Measurements from ENCODE around the gene RAD52. TPM values are rescaled to one million over a fixed set of nuclear protein-coding genes. Genes with fewer than 3 reads are reported as not detected.

Gene RAD52
- total RNA-seq, 6 experiments from 2014 or later = 5.6 to 10.5 (median 8.5) TPM

- no peaks in the 10 kb centered on the region for H3K27me3 ChIP-seq
- TF ChIP-seq POLR2A (IDR thresholded peaks at IDR 0.05) = no peak
- TF ChIP-seq CTCF (IDR thresholded peaks at IDR 0.05) = no peak
- no peak for ATAC-seq
- intact Hi-C loops (cut with DNase I) = no loop called here
- H3K4me3 ChIP-seq = no peak overlapping the region
- 75% methylated on average over 5 of the region's 8 CpGs for WGBS (ENCODE audit: insufficient coverage, low coverage, low lambda C conversion rate, missing lambda C conversion rate)
- no peak overlapping the region for H3K27ac ChIP-seq
- no peaks in the 10 kb centered on the region for H3K9me3 ChIP-seq
- no peaks in the 10 kb centered on the region for H3K4me1 ChIP-seq
- no peak for DNase-seq
- no peaks in the 10 kb centered on the region for H3K36me3 ChIP-seq
These were observed 20.3 kb upstream of the RAD52 start for GRCh38 chr12:969821-970220.

GRCh38 chr12:968545-968944 lies 19.1 kb upstream of the RAD52 start:
- no peak for TF ChIP-seq POLR2A (IDR thresholded peaks at IDR 0.05)
- no peak for TF ChIP-seq CTCF (IDR thresholded peaks at IDR 0.05)
- 50% methylated on average over 4 of the region's 4 CpGs for WGBS (ENCODE audit: insufficient coverage, low coverage, low lambda C conversion rate, missing lambda C conversion rate)
- intact Hi-C loops (cut with DNase I) = no loop called here

GRCh38 chr12:967641-968040 lies 18.1 kb upstream of the RAD52 start:
- intact Hi-C loops (cut with DNase I) = no loop called here
- 85% methylated on average over 8 of the region's 9 CpGs for WGBS (ENCODE audit: insufficient coverage, low coverage, low lambda C conversion rate, missing lambda C conversion rate)
- Histone ChIP-seq H3K36me3 (no peaks in the 10 kb centered on the region), H3K4me1 (no peaks in the 10 kb centered on the region), H3K27me3 (no peaks in the 10 kb centered on the region), H3K27ac (no peak overlapping the region), H3K4me3 (no peak overlapping the region), H3K9me3 (no peaks in the 10 kb centered on the region)
- DNase-seq (no peak), ATAC-seq (no peak)
- TF ChIP-seq CTCF (IDR thresholded peaks at IDR 0.05) = no peak
- no peak for TF ChIP-seq POLR2A (IDR thresholded peaks at IDR 0.05)

More at GRCh38 chr12:968545-968944, 19.1 kb upstream of the RAD52 start:
- Histone ChIP-seq H3K9me3 (no peaks in the 10 kb centered on the region), H3K27ac (no peak overlapping the region), H3K4me1 (no peaks in the 10 kb centered on the region), H3K36me3 (no peaks in the 10 kb centered on the region), H3K4me3 (no peak overlapping the region), H3K27me3 (no peaks in the 10 kb centered on the region)
- no peak for DNase-seq
- no peak for ATAC-seq

- intact Hi-C loops (cut with DNase I) = no loop called here
- 87% methylated on average over 6 of the region's 6 CpGs for WGBS (ENCODE audit: insufficient coverage, low coverage, low lambda C conversion rate, missing lambda C conversion rate)
These were observed 17.2 kb upstream of the RAD52 start for GRCh38 chr12:966724-967123.

More at GRCh38 chr12:966724-967123, 17.2 kb upstream of the RAD52 start:
- TF ChIP-seq POLR2A (IDR thresholded peaks at IDR 0.05) = no peak
- TF ChIP-seq CTCF (IDR thresholded peaks at IDR 0.05) = no peak
- ATAC-seq (no peak), DNase-seq (no peak)
- H3K27ac ChIP-seq = no peak overlapping the region
- H3K36me3 ChIP-seq = no peaks in the 10 kb centered on the region
- no peaks in the 10 kb centered on the region for H3K9me3 ChIP-seq
- no peaks in the 10 kb centered on the region for H3K4me1 ChIP-seq
- H3K4me3 ChIP-seq = no peak overlapping the region
- no peaks in the 10 kb centered on the region for H3K27me3 ChIP-seq
